Hepatocyte (in vitro differentiated cells): Measurements from ENCODE around the gene GPC3.

Experiments
- CTCF ChIP-seq: fragments of 200-600 bp; sonication (generic); IDR thresholded peaks from 2 replicates; pipeline ENCODE4 v1.5.1; 2016; ENCODE audit warnings: antibody characterized with exemption, mild to moderate bottlenecking; ENCODE audit not compliant: poor library complexity
- EZH2phosphoT487 ChIP-seq: fragments of 200-600 bp; sonication (generic); IDR thresholded peaks from one replicate; pipeline ENCODE4 v1.6.1; 2018; ENCODE audit warnings: antibody characterized with exemption, mild to moderate bottlenecking, low read depth, moderate library complexity; ENCODE audit not compliant: unreplicated experiment, severe bottlenecking

GRCh38 chrX:133852401-133852800 lies 133.0 kb downstream of the GPC3 start:
- TF ChIP-seq EZH2phosphoT487 (no peak), CTCF (no peak)
